Esophagus (tissue), 2 donors: ENCODE results near the gene UTP25. TPM values are rescaled to one million over a fixed set of nuclear protein-coding genes. Genes with fewer than 3 reads are reported as not detected.

Source experiments
- H3K27ac ChIP-seq, 2 donors: one replicate each; pipeline ENCODE4 v1.5.1; 2013; ENCODE audit warnings: low read depth in 2 of 2, mild to moderate bottlenecking in 2 of 2, inconsistent platforms in 1 of 2, low read length in 1 of 2, moderate library complexity in 1 of 2
- H3K27me3 ChIP-seq, 2 donors: one replicate each; pipeline ENCODE4 v1.6.1; 2013; ENCODE audit warnings: low read length in 2 of 2, control low read depth in 1 of 2, mild to moderate bottlenecking in 1 of 2; ENCODE audit not compliant: insufficient read depth in 2 of 2, control insufficient read depth in 1 of 2
- H3K36me3 ChIP-seq, 2 donors: one replicate each; pipeline ENCODE4 v1.6.1; 2013; ENCODE audit warnings: low read length in 1 of 2; ENCODE audit not compliant: control insufficient read depth in 2 of 2, insufficient read depth in 2 of 2
- H3K4me1 ChIP-seq, 2 donors: one replicate each; pipeline ENCODE4 v1.6.1; 2013; ENCODE audit warnings: low read length in 1 of 2; ENCODE audit not compliant: control insufficient read depth in 2 of 2, insufficient read depth in 2 of 2
- H3K4me3 ChIP-seq, 2 donors: one replicate each; pipeline ENCODE4 v1.5.1; 2013; ENCODE audit warnings: low read length in 2 of 2, mild to moderate bottlenecking in 2 of 2, low read depth in 1 of 2, moderate library complexity in 1 of 2
- H3K9me3 ChIP-seq, 2 donors: one replicate each; pipeline ENCODE4 v1.6.1; 2013; ENCODE audit warnings: mild to moderate bottlenecking in 2 of 2, low read depth in 1 of 2, low read length in 1 of 2, moderate library complexity in 1 of 2; ENCODE audit not compliant: control insufficient read depth in 2 of 2, insufficient read depth in 1 of 2
- WGBS, 2 donors: extraction: QIAGEN DNeasy Blood & Tissue Kit; methylation state at CpG; one replicate each; pipeline ENCODE4 v1.1.7; 2013; 5-methylcytosine and 5-hydroxymethylcytosine counted together
- polyA plus RNA-seq, 2 donors: library from polyadenylated mRNA; stranded (reverse); fragments of 200-250 nt; gene quantifications; one replicate each; pipeline ENCODE4 v1.2.3, GENCODE V29; 2013
- donor health status: healthy with polysubstance abuse.
- donor health status: Bipolar disorder and iron deficiency.

UTP25 gene
- polyA plus RNA-seq, 2 donors = 1.3 to 2.4 TPM

- Histone ChIP-seq H3K4me1 (peaks cover 0 to 3% of the 10 kb centered on the region in 2 donors), H3K36me3 (no peaks in the 10 kb centered on the region), H3K27me3 (no peaks in the 10 kb centered on the region), H3K9me3 (no peaks in the 10 kb centered on the region), H3K27ac (peak overlapping the region; percentile 96 to 98), H3K4me3 (no peak overlapping the region)
- WGBS, 2 donors = 52 to 59% methylated on average over 3 of the region's 3 CpGs
Observed at GRCh38 chr1:209816923-209817322, 10.8 kb upstream of the UTP25 start.

- H3K36me3 ChIP-seq = no peaks in the 10 kb centered on the region
- H3K27ac ChIP-seq = no peak overlapping the region
- H3K4me1 ChIP-seq = peaks cover 0 to 3% of the 10 kb centered on the region in 2 donors
- no peaks in the 10 kb centered on the region for H3K9me3 ChIP-seq
- 92 to 100% methylated on average over 1 of the region's 1 CpG for WGBS, 2 donors
- H3K4me3 ChIP-seq = no peak overlapping the region
- no peaks in the 10 kb centered on the region for H3K27me3 ChIP-seq
Observed at GRCh38 chr1:209817691-209818090, 10.1 kb upstream of the UTP25 start.

GRCh38 chr1:209819058-209819457 is 8.7 kb upstream of the UTP25 start:
- Histone ChIP-seq H3K9me3 (no peaks in the 10 kb centered on the region), H3K4me1 (peaks cover 0 to 3% of the 10 kb centered on the region in 2 donors), H3K4me3 (no peak overlapping the region), H3K27me3 (no peaks in the 10 kb centered on the region), H3K36me3 (no peaks in the 10 kb centered on the region), H3K27ac (no peak overlapping the region)
- 50 to 53% methylated on average over 1 of the region's 1 CpG for WGBS, 2 donors

- no peak overlapping the region for H3K4me3 ChIP-seq
- H3K9me3 ChIP-seq = no peaks in the 10 kb centered on the region
- WGBS, 2 donors = 47 to 52% methylated on average over 4 of the region's 4 CpGs
- no peaks in the 10 kb centered on the region for H3K36me3 ChIP-seq
- H3K27ac ChIP-seq = peak overlapping the region in 1 of 2 donors; percentile 28
- no peaks in the 10 kb centered on the region for H3K4me1 ChIP-seq
- no peaks in the 10 kb centered on the region for H3K27me3 ChIP-seq
Observed at GRCh38 chr1:209820986-209821385, 6.8 kb upstream of the UTP25 start.

GRCh38 chr1:209822706-209823105 is 5.1 kb upstream of the UTP25 start:
- Histone ChIP-seq H3K9me3 (no peaks in the 10 kb centered on the region), H3K4me1 (no peaks in the 10 kb centered on the region), H3K36me3 (no peaks in the 10 kb centered on the region), H3K27ac (peak overlapping the region in 1 of 2 donors; percentile 28), H3K4me3 (no peak overlapping the region), H3K27me3 (no peaks in the 10 kb centered on the region)
- WGBS, 2 donors = 53 to 64% methylated on average over 7 of the region's 7 CpGs

GRCh38 chr1:209823143-209824041 is 4.4 kb upstream of the UTP25 start:
- Histone ChIP-seq H3K27ac (peak overlapping the region; percentile 80 to 86), H3K4me1 (no peaks in the 10 kb centered on the region)

GRCh38 chr1:209825591-209826434 is 2.0 kb upstream of the UTP25 start:
- H3K4me1 ChIP-seq = no peaks in the 10 kb centered on the region

More at GRCh38 chr1:209823143-209824041, 4.4 kb upstream of the UTP25 start:
- Histone ChIP-seq H3K27me3 (no peaks in the 10 kb centered on the region), H3K4me3 (no peak overlapping the region), H3K9me3 (no peaks in the 10 kb centered on the region), H3K36me3 (no peaks in the 10 kb centered on the region)
- WGBS, 2 donors = 22 to 31% methylated on average over 12 of the region's 12 CpGs

GRCh38 chr1:209829716-209830115 is 1.9 kb downstream of the UTP25 start:
- H3K4me3 ChIP-seq = no peak overlapping the region
- WGBS, 2 donors = 68 to 79% methylated on average over 2 of the region's 2 CpGs
- no peaks in the 10 kb centered on the region for H3K9me3 ChIP-seq
- peaks cover 8 to 17% of the 10 kb centered on the region in 2 donors for H3K36me3 ChIP-seq
- H3K4me1 ChIP-seq = no peaks in the 10 kb centered on the region
- no peaks in the 10 kb centered on the region for H3K27me3 ChIP-seq
- H3K27ac ChIP-seq = no peak overlapping the region

More at GRCh38 chr1:209825591-209826434, 2.0 kb upstream of the UTP25 start:
- Histone ChIP-seq H3K27me3 (no peaks in the 10 kb centered on the region), H3K4me3 (no peak overlapping the region), H3K9me3 (no peaks in the 10 kb centered on the region), H3K36me3 (peaks cover 0 to 1% of the 10 kb centered on the region in 2 donors), H3K27ac (peak overlapping the region; percentile 81 to 86)
- WGBS, 2 donors = 55 to 69% methylated on average over 11 of the region's 11 CpGs

GRCh38 chr1:209830722-209831121 is 3.0 kb downstream of the UTP25 start:
- H3K4me1 ChIP-seq = no peaks in the 10 kb centered on the region
- WGBS, 2 donors = 87 to 90% methylated on average over 3 of the region's 3 CpGs
- H3K4me3 ChIP-seq = no peak overlapping the region
- H3K36me3 ChIP-seq = peaks cover 8 to 21% of the 10 kb centered on the region in 2 donors
- H3K27me3 ChIP-seq = no peaks in the 10 kb centered on the region
- H3K9me3 ChIP-seq = no peaks in the 10 kb centered on the region
- H3K27ac ChIP-seq = no peak overlapping the region
